GM12873 (cell line): ENCODE measurements around the gene WDR43.

Experiments
- TF ChIP-seq, protein P1 (sequence below): IDR thresholded peaks from 2 replicates; pipeline ENCODE4 v1.5.1; 2012; ENCODE audit warnings: low read depth, mild to moderate bottlenecking, moderate library complexity, low read length, control low read depth; ENCODE audit not compliant: insufficient read depth; ENCODE audit errors: missing control alignments

The WDR43 gene

GRCh38 chr2:28930205-28930604, 35.7 kb downstream of the WDR43 start:
- TF ChIP-seq, protein P1, sequence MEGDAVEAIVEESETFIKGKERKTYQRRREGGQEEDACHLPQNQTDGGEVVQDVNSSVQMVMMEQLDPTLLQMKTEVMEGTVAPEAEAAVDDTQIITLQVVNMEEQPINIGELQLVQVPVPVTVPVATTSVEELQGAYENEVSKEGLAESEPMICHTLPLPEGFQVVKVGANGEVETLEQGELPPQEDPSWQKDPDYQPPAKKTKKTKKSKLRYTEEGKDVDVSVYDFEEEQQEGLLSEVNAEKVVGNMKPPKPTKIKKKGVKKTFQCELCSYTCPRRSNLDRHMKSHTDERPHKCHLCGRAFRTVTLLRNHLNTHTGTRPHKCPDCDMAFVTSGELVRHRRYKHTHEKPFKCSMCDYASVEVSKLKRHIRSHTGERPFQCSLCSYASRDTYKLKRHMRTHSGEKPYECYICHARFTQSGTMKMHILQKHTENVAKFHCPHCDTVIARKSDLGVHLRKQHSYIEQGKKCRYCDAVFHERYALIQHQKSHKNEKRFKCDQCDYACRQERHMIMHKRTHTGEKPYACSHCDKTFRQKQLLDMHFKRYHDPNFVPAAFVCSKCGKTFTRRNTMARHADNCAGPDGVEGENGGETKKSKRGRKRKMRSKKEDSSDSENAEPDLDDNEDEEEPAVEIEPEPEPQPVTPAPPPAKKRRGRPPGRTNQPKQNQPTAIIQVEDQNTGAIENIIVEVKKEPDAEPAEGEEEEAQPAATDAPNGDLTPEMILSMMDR, result no peak

DNA sequence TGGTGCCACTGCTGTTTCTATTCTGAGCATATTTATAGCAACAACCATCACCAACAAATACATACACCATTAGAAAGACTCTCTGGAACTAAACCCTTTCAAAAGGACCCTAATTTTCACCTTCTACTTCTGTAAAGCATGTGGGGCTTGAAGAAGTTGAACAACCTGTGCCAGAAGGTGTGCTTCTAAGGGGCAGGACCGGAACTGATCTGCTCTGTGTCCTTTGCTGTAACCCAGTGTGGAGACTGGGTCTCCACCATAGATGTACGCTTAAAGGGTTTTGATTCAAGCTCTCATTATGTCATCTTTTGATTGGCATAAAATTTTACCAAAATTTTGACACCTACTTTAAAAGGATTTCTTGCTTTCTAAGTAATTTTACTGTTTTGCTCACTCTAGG, 40.3 kb downstream of the WDR43 start:
- TF ChIP-seq, protein P1, result no peak

- TF ChIP-seq, protein P1, result no peak
Measured at GRCh38 chr2:28941008-28941407, 46.5 kb downstream of the WDR43 start.

DNA sequence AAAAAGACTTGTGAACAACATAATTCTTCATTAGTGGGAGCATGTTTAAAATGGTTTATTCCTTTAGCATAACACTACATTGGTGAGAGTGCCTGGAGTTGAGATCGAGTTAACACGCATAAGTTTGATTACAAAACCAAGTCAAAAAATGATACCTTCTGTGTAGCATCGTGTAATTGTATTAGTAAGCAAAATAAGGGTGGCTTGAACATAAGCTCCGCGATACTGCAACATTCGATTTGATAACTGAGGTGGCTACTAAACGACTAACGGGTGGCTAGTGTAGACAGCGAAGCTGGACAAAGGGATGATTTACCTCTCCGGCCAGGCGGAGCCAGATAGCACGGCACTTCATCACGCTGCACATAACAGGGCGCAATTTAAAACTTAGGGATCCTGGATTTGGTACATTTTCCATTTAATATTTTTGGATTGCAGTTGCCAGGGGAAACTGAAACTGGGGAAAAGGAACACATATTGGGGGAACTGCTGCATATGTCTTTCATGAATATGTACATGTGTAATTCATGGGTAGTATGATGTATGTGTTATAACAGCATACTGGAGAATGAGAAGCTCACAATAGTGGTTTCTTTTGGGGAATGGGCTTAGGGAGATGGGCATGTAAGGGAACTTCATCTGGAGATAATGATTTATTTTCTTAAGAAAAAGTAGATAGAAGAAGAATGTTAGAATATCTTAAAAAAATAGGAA, 50.2 kb downstream of the WDR43 start:
- TF ChIP-seq, protein P1, result no peak

DNA sequence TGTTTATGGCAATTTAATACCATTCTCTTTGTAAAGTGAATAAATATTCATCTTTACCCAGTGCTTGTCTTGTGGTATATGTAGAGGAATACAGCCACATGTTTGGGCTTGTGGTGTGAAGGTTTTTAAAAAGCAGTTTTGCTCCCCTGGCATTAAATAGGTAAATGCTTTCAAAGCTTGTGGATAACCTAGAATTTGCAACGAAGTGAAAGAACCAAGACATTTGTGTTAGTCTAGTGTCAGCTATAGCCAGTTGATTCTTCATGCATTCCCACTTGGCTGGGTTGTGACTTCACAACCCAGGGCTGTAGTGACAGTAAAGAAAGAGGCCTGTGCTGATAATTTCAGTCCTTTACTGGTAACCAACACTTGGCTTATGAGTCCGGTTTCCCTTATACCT, 53.7 kb downstream of the WDR43 start:
- TF ChIP-seq, protein P1, result no peak

DNA sequence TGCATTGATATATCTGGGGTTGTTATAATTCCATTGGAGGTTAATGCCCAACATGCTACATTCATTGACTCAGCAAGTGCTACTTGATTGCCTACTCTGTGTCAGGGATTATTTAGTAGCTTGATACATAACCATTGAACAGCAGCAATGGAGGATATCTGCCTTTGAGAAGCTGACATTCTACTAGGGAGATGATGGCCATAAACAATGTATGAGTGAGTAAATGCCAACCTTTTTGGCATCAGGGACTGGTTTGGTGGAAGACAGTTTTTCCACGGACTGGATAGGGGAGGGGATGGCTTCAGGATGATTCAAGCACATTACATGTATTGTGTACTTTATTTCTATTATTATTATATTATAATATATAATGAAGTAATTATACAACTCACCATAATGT, 54.7 kb downstream of the WDR43 start:
- TF ChIP-seq, protein P1, result no peak

- TF ChIP-seq, protein P1, result no peak
Measured at GRCh38 chr2:28949617-28950305, 55.3 kb downstream of the WDR43 start.
